Measurements from ENCODE around the gene DCLK1.

DNA sequence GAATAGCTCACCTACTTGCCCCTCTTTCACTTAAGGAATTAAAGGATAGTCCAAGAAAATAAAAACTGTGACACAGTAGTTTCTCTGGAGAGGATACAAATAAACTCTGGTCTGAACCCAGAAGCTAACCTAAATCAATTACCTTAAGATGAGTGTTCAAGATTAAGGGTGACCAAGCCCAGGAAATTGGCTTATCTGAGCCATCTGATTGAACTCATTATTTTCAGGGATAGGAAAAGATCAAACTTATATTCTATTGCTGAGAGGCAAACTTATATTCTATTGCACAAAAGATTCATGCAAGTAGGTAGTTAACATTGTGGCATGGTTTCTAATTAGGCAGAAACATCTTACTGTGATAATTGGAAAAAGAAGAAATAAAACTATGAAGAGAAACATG is 175.1 kb downstream of the DCLK1 start:
- TF ChIP-seq POLR2A (IDR thresholded peaks at IDR 0.05): no peak
- TF ChIP-seq CTCF (IDR thresholded peaks at IDR 0.05): no peak
- TF ChIP-seq POLR2AphosphoS5 (IDR thresholded peaks at IDR 0.05): no peak
